ENCODE measurements around the gene SIDT1. TPM values are rescaled to one million over a fixed set of nuclear protein-coding genes. Genes with fewer than 3 reads are reported as not detected.

SIDT1 gene
- total RNA-seq, 2 experiments from 2014 or later, result 13.5 to 14.2 TPM

- ChIA-PET POLR2A (no interaction called here), CTCF (interaction anchor here (0.7 kb wide), 1 partner anchor 41 kb away, joined by 3 read pairs; no protein-coding TSS in a partner anchor)
Measured at GRCh38 chr3:113536627-113537101, 4.3 kb downstream of the SIDT1 start.

- ChIA-PET CTCF (interaction anchor here (0.7 kb wide), 1 partner anchor 40 kb away, joined by 3 read pairs; no protein-coding TSS in a partner anchor), POLR2A (no interaction called here)
Measured at GRCh38 chr3:113537155-113537554, 4.8 kb downstream of the SIDT1 start.

GRCh38 chr3:113541519-113541918, 9.2 kb downstream of the SIDT1 start:
- POLR2A ChIA-PET, result no interaction called here
- CTCF ChIA-PET, result interaction anchor here (1.5 kb wide), 1 partner anchor 46 kb away, joined by 3 read pairs; no protein-coding TSS in a partner anchor

GRCh38 chr3:113545594-113545993, 13.2 kb downstream of the SIDT1 start:
- POLR2A ChIA-PET, result no interaction called here

DNA sequence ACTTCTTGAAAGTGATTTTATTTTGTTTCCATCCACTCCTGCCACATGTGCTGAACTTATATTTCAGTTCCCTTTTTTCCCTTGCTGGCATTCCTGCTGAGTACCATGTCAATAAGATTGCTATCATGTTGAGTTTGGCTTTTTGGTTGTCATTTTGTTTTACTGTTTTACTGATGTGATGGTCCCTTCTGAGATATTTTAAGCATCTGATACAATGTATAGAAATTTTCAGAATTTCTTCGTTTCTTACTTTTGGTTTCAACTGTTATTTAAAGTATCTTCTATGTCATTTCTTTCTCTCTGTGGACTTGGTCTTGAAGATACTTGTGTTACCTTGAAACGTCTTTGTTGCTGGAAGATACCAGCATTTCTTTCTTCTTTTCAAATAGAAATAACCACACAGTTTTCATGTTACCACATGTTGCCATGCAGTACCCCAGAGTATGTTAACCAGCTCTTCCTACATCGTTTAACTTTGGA, 14.1 kb downstream of the SIDT1 start:
- POLR2A ChIA-PET, result no interaction called here
- CTCF ChIA-PET, result interaction anchor here (0.7 kb wide), 1 partner anchor 95 kb away, joined by 3 read pairs; no protein-coding TSS in a partner anchor

More at GRCh38 chr3:113545594-113545993, 13.2 kb downstream of the SIDT1 start:
- CTCF ChIA-PET, result no interaction called here

- CTCF ChIA-PET, result no interaction called here
- POLR2A ChIA-PET, result no interaction called here
Measured at GRCh38 chr3:113548501-113548900, 16.1 kb downstream of the SIDT1 start.

GRCh38 chr3:113551820-113552219, 19.5 kb downstream of the SIDT1 start:
- ChIA-PET POLR2A (no interaction called here), CTCF (interaction anchor here (0.6 kb wide), 1 partner anchor 1438 kb away, joined by 5 read pairs; no protein-coding TSS in a partner anchor)

- CTCF ChIA-PET, result no interaction called here
- POLR2A ChIA-PET, result no interaction called here
Measured at GRCh38 chr3:113552851-113553250, 20.5 kb downstream of the SIDT1 start.

- CTCF ChIA-PET, result interaction anchor here (0.6 kb wide), 1 partner anchor 16 kb away, joined by 3 read pairs; no protein-coding TSS in a partner anchor
- POLR2A ChIA-PET, result no interaction called here
Measured at GRCh38 chr3:113555138-113555537, 22.8 kb downstream of the SIDT1 start.

GRCh38 chr3:113556316-113556945, 24.1 kb downstream of the SIDT1 start:
- CTCF ChIA-PET, result interaction anchor here (0.8 to 1.1 kb wide), 3 partner anchors 11 to 65 kb away, joined by 3 to 7 read pairs (median 3); no protein-coding TSS in a partner anchor
- POLR2A ChIA-PET, result no interaction called here

- POLR2A ChIA-PET, result interaction anchor here (0.6 kb wide), 1 partner anchor 93 kb away, joined by 9 read pairs; no protein-coding TSS in a partner anchor
- CTCF ChIA-PET, result interaction anchor here (1.0 to 1.1 kb wide), 2 partner anchors 10 to 65 kb away, joined by 3 to 7 read pairs; no protein-coding TSS in a partner anchor
Measured at GRCh38 chr3:113556946-113557335, 24.6 kb downstream of the SIDT1 start.

DNA sequence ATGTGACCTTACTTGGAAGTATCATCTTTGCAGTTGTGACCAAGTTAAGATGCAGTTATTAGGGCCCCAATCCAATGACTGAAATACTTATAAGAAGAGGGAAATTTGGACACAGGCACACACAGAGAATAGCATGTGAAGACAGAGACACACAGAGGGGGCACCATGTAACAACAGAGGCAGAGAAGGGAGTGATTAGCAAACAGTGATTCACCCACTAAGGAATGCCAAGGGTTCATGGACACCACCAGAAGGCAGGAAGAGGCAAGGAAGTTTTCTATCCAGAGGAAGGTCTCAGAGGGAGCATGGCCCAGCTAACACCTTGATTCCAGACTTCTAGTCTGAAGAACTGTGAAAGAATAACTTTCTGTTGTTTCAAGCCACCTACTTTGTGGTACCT, 25.0 kb downstream of the SIDT1 start:
- ChIA-PET CTCF (interaction anchor here (1.1 kb wide), 1 partner anchor 66 kb away, joined by 7 read pairs; no protein-coding TSS in a partner anchor), POLR2A (interaction anchor here (0.6 kb wide), 1 partner anchor 93 kb away, joined by 9 read pairs; no protein-coding TSS in a partner anchor)

- POLR2A ChIA-PET, result no interaction called here
- CTCF ChIA-PET, result no interaction called here
Measured at GRCh38 chr3:113559009-113559408, 26.7 kb downstream of the SIDT1 start.

- ChIA-PET POLR2A (no interaction called here), CTCF (no interaction called here)
Measured at GRCh38 chr3:113560271-113560670, 27.9 kb downstream of the SIDT1 start.

DNA sequence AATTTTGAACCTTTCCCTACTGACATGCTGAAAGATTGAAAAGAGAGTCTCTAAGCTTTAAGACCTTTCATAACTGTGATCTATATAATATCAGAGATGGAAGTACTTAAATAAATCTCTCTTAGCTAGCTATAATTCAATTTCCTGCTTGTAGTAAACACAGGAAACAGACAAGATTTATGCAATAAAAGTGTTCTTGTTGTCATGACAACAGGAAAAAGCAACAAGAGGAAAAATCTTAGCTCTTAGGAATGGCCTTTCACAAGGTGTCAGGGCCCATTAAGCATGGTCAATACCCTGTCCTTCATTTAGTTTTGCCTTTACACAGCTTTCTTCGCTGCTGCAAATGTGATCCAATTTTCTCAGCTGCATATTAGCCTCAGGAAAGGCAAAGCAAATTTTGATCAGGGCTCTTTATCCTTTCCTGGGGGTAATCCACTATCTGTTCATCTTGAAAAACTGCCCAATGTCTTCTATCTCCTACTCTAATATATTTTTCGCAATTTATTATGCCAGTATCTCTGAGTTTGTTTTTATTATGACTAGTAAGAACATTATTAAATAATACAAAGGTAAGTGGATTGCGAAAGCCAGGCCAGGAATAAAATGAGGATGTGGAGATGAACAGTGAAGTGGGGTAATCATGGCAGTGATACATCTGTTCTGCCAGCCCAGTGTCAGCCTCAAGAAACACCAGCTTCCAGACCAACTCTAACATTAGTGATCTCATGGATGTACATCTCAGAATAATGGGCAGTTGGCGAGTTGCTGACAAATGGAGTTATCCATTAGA, 28.7 kb downstream of the SIDT1 start:
- POLR2A ChIA-PET, result no interaction called here

DNA sequence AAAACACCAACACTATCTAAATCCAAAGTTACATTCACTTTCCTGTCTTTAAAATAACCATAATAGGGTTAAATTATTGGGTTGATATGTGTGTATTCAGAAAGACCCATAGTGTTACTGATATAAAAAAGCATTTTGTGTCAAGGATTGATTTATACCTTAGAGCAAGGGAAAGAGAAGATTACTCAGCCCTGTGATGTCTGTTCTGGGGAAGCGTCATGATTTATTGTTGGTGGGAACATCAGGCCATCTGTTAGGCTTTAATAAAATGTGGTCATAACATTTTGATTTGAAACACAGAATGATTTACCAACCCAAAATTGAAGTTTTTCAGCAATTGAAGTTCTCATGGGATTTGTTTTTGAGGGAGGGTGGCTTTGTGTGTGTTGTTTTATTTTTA, 33.2 kb downstream of the SIDT1 start:
- ChIA-PET CTCF (interaction anchor here (1.7 kb wide), 1 partner anchor 12 kb away, joined by 4 read pairs; no protein-coding TSS in a partner anchor), POLR2A (no interaction called here)

More for the DNA sequence above, 28.7 kb downstream of the SIDT1 start:
- CTCF ChIA-PET, result no interaction called here

- POLR2A ChIA-PET, result no interaction called here
- CTCF ChIA-PET, result no interaction called here
Measured at GRCh38 chr3:113570158-113570557, 37.8 kb downstream of the SIDT1 start.

DNA sequence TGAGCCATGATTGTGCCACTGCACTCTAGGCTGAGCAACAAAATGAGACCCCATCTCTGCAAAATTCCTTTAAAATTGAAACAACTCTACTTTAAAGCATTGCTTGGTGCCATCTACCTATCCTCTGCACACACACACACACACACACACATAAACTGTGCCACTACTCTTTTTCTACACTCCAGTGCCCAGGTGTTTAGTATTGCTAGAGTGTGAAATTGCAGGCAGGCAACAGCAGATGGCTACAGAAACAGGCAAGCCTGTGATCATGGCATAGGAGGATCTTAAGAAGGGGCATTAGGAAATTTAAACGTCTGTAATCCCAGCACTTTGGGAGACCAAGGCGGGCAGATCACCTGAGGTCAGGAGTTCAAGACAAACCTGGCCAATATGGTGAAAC, 39.0 kb downstream of the SIDT1 start:
- ChIA-PET POLR2A (no interaction called here), CTCF (no interaction called here)

DNA sequence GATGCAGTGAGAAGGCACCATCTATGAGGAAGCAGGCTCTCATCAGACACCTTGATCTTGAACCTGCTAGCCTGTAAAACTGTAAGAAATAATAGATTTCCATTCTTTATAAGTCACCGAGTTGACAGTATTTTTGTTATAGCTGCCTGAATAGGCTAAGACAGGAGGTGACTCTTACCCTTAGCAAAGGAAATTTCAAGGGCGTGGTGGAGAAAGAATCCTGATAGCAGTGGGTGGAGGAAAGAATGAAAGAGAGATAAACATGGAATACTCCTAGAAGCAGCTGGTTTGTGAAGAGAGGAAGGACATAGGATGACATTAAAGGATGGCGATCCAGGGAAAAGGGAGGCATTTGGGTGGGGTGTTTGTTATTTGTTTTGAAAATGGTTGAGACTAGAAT, 41.4 kb downstream of the SIDT1 start:
- ChIA-PET CTCF (interaction anchor here (1.0 kb wide), 1 partner anchor 44 kb away, joined by 3 read pairs; no protein-coding TSS in a partner anchor), POLR2A (no interaction called here)

DNA sequence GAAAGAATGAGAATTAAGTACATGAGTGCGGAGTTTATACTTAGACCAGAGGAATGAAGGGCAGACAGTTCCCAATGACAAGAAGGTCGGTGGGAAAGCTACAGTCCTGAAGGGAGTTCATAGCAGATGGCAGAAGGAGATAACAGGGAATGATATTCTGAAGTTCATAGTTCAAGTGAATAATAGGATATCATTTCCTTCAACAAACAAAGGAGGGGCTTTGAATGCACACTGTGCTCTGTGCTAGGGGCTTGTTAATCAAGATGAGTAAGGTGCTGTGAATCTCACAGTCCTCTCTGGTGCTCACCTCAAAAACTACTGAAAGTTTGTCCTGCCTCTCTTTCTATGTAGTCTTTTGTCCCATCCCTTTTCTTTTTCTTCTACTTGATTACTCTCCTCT, 41.9 kb downstream of the SIDT1 start:
- POLR2A ChIA-PET, result no interaction called here
- CTCF ChIA-PET, result interaction anchor here (1.0 kb wide), 1 partner anchor 45 kb away, joined by 3 read pairs; no protein-coding TSS in a partner anchor

Data from activated CD8-positive, alpha-beta memory T cell treated with anti-CD3 and anti-CD28 coated beads for 36 hours (primary cell).